ENCODE measurements around the gene LYST.

DNA sequence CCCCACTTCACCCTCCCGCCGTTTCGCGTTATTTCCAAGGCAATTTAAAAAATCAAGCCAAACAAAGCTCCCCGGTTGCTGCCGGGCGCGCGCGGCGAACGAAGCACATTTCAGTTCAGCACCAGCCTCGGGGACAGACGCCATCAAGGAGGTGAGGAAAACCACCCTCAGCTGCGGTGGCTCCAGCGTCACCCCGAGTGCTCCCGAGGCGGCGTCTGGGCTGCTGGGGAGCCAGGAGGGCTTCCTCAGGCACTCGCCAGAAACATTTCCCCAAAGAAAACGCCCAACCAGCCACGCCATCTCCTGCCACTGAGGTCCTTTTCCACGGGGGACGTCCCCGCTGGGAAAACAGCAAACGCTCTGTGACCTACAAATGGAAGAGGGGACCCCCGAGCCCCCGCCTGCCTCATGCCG, 217.7 kb downstream of the LYST start:
- TF ChIP-seq CTCF (IDR thresholded peaks at IDR 0.05) (no peak), POLR2A (IDR thresholded peaks at IDR 0.05) (no peak)
